Measurements from ENCODE around the gene NPIPB8.
"Not testable (repeated sequence)": the region's sequence is repeated elsewhere in the genome, so short reads cannot be mapped to it uniquely, and the experiment has no call there.

The NPIPB8 gene

DNA sequence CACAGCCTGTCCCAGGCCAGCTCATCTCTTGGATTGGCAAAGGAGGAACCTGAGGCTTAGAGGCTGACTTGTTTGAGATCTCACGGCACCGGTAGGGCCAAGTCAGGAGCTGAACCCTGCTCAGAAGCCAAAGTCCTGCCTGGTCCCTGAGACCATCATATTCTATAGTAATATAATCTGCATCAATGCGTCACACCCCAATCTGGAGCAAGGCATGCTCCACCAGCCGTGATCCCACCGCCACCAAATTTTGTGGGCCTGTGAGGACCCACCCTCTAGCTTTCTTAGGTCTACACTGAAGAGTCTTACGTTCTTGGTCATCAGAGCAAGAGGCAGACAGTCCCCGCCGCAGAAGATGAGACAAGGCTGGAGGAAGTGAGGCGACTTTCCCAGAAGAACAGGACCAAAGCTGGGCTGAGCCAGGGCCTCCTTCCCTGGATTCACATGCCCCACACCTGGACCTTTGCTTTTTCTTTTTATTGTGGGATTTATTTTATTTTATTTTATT is 30.7 kb upstream of the NPIPB8 start:
- no peak for DNase-seq

DNA sequence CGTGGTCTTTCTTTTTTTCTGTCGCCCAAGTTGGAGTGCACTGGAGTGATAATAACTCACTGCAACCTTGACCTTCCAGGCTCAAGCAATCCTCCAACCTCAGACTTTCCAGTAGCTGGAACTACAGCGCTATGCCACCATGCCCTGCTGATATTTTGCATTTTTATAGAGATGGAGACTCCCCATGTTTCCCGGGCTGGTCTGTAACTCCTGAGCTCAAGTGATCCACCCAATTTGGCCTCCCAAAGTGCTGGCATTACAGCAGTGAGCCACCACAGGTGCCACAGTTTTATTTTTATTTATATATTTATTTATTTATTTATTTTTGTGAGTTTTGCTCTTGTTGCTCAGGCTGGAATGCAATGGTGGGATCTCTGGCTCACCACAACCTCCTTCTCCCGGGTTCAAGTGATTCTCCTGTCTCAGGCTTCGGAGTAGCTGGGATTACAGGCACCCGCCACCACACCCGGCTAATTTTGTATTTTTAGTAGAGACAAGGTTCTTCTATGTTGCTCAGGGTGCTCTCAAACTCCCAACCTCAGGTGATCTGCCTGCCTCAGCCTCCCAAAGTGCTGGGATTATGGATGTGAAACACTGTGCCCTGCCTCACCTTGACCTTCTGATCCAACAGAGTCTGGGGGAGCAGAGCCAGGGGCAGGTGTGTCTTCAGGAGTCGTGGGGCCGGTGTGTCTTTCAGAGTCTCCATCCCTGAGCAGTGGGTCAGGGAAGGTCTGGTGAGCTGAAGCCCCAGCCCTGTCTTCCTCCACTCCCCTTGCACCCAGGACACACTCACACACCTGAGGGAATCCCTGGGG is 30.0 kb upstream of the NPIPB8 start:
- not testable (repeated sequence) for DNase-seq

GRCh38 chr16:28608496-28608808 is 29.4 kb upstream of the NPIPB8 start:
- DNase-seq, result not testable (repeated sequence)

DNA sequence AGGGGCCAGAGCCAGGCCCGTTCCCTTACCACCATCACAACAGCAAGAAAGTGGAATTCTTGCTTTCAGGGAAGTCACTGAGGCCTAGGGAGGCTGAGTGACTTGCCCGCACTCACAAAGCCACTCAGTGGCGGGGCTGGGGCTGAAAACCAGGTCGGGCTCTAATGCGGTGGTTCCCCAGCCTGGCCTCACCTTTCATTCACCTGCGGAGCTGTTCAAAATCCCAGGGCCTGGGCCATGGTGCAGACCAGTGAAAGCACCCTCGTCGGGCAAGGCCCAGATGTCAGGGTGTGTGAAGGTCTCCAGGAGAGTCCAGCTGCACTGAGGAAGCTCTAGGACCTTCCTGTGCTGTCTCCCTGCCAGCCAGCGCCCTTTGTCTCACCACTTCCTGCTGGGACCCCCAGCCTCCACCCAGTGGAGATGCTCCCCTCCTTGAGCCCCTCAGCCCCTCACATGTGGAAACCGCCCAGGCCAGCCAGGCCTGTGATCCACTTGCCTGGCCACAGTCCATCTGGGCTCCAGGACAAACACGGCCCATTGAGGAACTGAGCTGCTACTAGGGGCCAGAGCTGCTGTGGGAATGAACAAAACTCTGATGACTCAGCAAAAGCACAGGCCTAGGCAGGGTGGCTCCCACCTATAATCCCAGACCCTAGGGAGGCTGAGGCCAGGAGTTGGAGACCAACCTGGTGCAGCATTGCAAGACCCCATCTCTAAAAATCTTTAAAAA is 28.8 kb upstream of the NPIPB8 start:
- not testable (repeated sequence) for DNase-seq

- no peak for DNase-seq
Observed at GRCh38 chr16:28609631-28610594, 28.0 kb upstream of the NPIPB8 start, which contains the start of gene SULT1A1. Gene SULT1A1 (minus strand): TSS chr16:28610044. CDS start chr16:28608855, 1,189 bp downstream.

- DNase-seq, result no peak
Observed at GRCh38 chr16:28610595-28611191, 27.2 kb upstream of the NPIPB8 start.

GRCh38 chr16:28612359-28613280 is 25.2 kb upstream of the NPIPB8 start:
- not testable (repeated sequence) for DNase-seq

DNA sequence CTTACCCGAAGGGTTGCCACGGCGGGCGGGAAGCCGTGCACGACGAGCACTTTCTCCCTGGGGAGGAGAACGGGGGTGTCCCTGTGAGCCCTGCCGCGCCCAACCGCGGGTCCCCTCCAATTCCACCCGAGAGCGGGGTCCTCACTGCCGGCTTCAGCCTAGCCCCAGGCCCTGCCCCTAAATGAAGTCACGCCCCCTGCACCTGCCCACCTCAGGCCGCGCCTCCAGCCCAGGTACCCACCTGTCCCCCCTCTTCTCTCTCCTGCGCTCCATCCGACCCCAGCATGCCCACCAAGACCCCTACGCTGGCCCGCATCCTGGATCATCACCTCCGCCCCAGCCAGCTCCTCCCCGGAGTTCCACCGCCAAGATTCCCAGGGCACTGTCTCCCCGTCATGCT is 24.0 kb upstream of the NPIPB8 start:
- not testable (repeated sequence) for DNase-seq

DNA sequence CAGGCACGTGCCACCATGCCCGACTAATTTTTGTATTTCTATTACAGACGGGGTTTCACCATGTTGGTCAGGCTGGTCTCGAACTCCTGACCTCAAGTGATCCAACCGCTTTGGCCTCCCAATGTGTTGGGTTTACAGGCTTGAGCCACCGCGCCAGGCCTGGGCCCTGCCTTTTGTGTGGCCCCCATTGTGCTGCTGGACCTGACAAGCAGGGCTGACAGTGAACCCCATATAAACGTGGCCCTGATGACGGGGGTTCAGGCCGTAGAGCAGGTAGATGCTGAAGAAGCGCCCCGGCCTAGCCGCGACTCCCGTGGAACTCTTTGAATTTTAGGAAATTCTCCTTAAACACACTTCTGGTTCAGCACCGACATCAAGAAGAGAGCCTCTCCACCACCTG is 23.3 kb upstream of the NPIPB8 start:
- not testable (repeated sequence) for DNase-seq

DNA sequence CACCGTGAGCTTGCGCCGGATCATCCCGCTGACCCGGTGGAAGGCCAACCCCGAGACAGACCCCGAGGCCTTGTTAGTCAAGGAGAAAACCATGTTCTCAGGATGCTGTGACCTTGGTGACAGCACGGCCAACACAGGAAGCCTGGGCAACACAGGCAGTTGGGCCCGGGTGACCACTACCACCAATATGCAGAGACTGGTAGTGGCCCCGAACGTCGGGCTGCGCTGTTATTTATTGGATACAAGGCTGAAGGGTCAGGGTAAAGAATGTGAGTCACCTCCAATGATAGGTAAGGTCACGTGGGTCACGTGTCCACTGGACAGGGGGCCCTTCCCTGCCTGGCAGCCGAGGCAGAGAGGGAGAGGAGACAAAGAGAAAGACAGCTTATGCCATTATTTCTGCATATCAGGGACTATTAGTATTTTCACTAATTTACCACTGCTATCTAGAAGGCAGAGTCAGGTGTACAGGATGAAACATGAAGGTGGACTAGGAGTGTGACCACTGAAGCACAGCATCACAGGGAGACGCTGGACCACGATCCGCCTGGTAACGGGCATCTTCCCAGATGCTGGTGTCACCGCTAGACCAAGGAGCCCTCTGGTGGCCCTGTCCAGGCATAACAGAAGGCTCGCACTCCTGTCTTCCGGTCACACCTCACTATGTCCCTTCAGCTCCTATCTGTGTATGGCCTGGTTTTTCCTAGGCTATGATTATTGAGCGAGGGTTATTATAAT is 22.2 kb upstream of the NPIPB8 start:
- peak in 1 of 2 experiments; percentile 40 for DNase-seq

GRCh38 chr16:28616224-28616577 is 21.7 kb upstream of the NPIPB8 start:
- DNase-seq, result not testable (repeated sequence)

- DNase-seq, result no peak
Observed at GRCh38 chr16:28616636-28617035, 21.2 kb upstream of the NPIPB8 start.

DNA sequence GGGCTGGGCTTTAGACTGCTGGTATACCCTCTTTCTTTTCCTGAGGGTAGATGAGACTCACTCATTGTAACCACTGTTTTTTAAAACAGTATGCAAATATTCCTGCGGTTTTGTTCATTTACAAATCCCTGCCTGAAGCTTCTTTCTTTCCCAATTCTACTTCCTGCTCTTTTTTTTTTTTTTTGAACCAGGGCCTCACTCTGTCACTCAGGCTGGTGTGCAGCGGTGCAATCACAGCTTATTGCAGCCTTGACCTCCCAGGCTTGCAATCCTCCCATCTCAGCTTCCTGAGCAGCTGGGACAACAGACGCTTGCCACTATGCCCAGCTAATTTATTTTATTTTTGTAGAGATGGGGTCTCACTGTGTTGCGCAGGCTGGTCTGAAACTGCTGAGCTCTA is 20.0 kb upstream of the NPIPB8 start:
- no peak for DNase-seq

DNA sequence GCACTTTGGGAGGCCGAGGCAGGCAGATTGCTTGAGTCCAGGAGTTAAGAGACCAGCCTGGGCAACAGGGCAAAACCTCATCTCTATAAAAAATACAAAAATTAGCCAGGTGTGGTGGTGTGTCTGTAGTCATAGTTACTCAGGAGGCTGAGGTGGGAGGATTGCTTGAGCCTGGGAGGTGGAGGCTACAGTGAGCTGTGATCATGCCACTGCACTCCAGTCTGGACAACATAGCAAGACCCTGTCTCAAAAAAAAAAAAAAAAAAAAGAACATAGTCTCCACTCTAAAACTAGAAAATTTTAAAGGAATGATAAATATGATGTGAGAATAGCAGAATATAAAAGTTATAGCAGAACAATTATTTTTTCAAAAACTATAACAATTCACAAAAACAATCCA is 17.5 kb upstream of the NPIPB8 start:
- not testable (repeated sequence) for DNase-seq

DNA sequence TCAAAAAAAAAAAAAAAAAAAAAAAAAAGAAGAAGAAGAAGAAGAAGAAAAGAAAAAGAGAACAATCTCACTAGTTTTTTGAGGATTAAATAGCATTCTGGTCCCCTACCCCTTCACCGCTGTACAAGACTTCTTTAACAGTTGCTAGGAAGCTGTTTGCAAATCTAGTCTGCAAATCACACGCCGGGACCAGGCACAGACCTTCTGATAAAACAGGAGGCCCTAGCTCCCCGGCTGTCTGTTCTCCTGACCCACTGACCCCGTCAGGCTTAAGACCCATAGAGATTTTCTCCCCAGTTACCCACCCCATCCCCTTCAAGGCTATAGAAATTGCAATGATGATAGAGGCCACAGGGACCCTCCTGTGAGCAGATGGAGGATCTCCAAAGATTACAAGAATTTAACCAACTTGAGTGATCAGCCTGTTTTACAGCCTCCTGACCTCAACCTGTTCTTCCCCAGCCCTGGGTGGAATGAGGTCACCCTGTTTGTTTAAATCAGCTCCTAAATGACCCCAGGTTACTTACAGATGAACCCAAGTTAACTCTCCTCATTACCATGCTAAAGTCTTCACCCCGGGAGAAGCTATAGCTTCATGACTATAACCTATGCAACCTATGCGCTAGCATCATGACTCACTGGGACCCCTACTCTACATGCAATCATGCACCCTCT is 16.2 kb upstream of the NPIPB8 start:
- DNase-seq, result no peak

DNA sequence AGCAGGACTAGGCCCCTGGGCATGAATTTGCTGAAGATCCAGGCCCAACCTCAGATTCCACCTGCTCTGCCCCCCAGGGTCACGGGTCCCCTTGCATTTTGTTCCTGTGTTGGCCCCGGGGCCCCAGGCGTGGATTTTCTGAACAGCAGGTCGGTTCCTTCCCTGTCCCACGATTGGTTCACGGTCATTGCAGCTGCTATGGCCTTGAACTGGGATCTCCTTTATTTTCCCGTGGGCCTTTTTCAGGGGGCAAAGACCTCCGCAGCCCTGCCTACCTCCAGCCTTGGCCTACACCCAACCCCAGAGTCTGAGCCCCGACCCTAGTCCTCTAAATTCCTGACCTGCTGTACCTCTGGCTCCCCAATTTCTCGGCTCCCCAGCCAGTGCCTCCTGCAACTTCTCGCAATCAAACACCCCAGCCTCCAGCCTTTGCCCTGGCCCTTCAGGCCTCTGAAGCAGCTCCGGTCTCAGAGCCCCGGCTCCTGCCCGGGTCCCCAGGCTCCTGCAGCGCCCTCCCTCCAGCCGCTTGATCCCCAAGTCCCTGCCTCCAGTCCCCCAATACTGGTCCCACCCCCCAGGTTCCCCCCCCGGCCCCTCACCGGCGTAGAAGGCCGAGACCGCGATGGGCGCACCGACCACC is 15.2 kb upstream of the NPIPB8 start:
- DNase-seq, result not testable (repeated sequence)

GRCh38 chr16:28623172-28623711 is 14.6 kb upstream of the NPIPB8 start:
- DNase-seq, result no peak

DNA sequence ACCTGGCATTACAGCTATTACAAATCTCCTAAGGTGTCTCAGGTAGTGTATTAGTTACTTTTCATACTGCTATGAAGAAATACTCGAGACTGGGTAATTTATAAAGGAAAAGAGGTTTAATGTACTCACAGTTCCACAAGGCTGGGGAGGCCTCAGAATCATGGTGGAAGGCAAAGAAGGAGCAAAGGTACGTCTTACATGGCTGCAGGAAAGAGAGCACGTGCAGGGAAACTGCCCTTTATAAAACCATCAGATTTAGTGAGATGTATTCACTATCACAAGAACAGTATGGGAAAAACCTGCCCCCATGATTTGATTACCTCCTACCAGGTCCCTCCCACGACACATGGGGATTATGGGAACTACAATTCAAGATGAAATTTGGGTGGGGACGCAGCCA is 7.0 kb upstream of the NPIPB8 start:
- DNase-seq, result not testable (repeated sequence)

All from NCI-H446 (cell line).